ENCODE measurements around the gene PTPRU.

Gene PTPRU

DNA sequence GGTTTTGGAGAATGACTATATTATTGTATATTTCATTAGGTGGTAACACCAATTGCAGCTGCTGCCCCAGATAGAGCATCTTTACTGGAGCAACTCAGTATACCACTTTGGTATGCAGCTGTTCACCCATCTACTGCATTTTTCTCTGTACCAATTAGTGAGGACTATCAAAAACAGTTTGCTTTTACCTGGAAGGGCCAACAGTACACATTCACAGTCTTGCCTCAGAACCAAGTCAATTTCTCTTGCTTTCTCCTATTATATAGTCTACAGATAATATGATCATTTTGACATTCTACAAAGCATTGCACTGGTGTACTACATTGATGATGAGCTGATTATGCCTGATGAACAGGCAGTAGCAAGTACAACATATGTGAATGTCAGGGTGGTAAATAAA is 99.3 kb downstream of the PTPRU start:
- no peak for DNase-seq (ENCODE audit: low read depth in 2 of 2)

DNA sequence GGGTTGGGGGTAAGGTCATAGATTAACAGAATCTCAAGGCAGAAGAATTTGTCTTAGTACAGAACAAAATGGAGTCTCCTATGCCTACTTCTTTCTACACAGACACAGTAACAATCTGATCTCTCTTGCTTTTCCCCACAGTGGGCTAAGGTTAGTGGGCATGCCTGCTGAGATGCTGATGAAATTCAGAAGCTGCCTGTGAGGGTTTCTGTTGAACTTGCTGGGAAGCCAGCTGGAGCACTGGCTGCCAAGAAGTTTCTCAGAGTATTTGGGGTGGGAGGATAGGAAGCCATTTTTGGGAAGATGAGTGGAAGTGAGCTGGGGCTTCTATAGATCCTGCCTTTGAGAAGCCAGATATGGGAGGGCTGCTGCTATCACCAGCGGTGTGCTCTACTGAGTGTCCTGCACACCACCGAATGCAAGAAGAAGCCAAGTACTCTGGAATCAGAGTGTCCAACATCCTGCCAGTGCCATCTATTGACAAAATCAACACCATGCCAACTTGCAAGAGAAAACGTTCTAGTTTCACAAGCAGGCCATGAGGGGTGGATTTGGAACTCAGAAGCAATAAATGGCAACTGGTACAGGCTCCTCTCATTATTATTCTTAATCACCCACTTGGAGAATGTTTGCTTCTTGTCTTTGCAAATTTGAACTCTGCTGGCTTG is 102.7 kb downstream of the PTPRU start:
- no peak for DNase-seq (ENCODE audit: low read depth in 2 of 2)

DNA sequence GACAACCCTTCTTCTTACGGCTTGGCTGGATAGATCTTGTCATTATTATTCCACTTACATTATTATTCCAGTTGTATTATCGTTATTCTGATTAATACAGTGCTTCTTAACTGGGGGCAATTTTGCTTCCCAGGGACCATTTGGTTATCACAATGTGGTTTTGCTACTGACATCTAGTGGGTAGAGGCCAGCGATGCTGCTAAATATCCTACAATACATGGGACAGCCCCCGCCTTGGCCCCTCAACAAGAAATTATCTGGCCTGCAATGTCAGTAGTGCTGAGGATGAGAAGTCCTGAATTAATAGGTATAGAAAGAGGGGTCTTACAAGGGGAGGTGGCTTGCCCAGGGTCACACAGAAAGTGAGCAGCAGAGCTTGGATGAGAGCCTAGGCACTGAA is 105.6 kb downstream of the PTPRU start:
- no peak for DNase-seq (ENCODE audit: low read depth in 2 of 2)

DNA sequence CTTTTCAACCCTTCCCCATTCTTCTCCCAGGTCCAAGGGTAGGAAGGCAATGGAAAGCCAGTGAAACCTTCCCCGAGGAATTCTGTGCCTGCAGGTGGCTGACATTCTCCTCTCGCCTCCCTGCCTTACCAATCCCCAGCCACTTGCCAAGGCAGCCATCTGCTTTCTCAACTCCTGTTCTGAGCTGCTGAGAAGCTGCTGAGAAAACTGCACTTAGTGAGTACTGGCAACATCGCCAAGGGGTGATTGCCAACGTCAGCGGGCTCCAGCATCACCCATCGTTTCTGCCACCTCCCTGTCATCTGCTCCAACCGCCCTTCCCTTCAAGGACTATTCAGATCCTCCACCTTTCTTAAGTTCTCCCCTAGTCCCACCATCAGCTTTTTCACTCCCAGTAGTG is 106.0 kb downstream of the PTPRU start:
- no peak for DNase-seq (ENCODE audit: low read depth in 2 of 2)

DNA sequence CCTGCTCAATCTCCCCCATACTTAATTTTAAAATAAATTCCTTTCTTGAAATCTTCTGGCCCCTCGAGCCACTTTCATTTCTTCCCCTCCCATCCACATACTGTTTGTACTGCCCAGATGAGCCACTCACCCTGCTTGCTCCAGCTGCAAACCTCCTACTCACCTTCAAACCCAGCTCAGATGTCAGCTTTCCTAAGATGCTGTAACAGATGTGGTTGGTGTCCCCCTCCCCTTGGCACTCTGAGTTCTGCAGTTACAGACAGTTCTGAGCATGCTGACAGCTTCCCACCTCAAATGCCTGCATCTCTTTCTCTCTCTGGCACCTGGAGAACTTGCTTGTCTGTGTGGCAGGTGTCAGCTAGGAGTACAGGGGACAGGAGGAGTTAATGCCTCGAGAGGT is 106.7 kb downstream of the PTPRU start:
- no peak for DNase-seq (ENCODE audit: low read depth in 2 of 2)

DNA sequence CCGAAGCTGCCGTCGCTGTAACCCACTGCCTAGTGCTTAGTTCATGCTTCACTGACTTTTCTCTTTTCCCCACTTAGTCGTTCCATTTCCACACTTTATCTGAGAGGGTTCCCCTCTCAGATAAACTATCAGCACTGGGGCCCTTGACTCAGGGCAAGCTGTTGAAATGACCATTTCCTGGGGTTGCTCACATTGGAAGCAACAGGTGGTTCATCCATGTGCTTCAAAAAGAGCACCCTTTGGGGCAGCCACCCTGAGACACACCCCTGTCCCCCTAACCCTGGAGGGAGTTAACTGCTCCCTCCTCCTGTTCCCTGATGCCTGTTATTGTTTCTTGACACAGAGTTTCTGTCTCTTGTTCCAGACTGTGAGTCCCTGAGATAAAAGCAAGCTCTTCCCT is 107.2 kb downstream of the PTPRU start:
- no peak for DNase-seq (ENCODE audit: low read depth in 2 of 2)

DNA sequence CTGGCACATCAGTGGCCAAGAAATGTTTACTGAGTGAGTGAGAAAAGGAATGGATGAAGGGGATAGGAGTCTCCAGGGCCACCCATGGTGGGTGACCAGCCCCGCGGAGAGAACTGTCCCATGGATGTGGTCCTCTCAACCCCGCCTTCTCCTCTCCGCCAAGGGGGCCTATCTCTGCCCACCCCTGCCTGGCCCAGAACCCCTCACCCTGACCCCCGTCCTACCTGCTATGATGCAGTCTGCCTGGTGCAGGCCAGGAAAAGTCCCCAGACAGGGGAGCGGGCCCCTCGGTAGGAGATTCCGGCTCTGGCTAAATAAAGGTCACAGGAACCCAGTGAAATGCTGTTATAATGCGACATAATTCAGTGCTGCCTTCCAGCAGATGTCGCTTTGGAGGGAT is 107.6 kb downstream of the PTPRU start:
- DNase-seq (ENCODE audit: low read depth in 2 of 2), result no peak

DNA sequence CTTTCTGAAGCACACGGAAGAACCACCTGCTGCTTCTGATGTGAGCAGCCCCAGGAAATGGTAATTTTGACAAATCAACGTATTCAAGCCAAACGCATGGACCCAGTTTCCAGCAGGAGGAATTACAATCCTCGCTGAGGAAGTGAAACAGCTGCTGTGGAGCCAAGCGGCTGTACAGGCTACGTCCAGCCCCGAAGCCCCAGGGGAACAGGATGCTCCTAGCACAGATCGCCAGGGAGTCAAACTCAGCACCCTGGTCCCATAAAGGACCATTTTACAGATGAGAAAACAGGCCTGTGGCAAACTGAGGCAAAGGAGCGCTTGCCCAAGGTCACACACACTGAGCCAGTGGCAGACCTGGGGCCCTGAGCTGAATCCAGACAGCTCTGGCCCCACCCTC is 108.0 kb downstream of the PTPRU start:
- DNase-seq (ENCODE audit: low read depth in 2 of 2), result no peak

DNA sequence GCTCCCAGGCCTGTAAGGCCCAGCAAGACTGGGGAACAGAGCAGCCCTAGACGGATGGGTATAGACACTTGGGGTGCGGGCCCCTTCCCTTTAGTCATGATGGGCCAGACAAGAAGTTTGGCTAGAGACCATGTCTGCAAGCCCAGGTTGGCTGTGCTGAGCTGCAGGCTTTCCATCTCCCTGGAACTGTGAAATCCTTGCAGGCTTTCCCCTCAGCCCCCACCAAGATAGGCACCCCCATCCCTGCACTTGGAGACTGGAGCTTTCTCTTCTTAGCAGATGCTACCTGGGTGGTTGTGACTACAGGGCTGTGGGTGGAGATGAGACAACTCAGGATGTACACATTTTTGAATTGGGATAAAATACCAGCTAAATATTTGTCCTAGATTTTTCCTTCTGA is 110.3 kb downstream of the PTPRU start:
- no peak for DNase-seq (ENCODE audit: low read depth in 2 of 2)

DNA sequence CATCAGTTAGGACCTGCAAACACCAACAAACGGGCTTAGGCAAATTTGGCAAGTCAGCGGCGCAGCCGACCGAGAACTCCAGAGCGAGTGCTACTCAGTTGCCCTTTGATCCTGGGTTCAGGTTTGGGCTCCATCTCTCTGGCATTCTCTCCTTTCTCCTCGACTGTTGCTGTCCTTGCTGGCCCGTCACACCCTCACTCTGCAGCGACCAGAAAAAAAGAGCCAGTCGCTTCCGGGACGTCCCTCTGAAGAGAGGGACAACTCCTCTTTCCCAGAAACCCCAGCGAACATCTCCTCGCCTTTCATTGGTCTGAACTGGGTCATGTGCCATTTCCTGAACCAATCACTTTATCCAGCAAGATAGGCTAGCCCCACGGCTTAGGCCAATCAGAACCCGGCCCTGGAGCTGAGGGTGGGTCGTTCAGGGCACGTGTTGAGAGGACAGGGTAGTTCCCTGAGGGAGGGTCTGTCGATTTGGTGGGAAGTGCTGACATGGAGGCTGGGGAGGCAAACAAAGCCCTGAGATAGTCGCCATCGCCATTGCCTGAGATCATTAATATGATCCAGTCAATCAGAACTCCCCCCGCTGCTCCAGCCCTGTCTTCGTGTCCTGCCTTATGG is 113.7 kb downstream of the PTPRU start:
- DNase-seq (ENCODE audit: low read depth in 2 of 2), result no peak

DNA sequence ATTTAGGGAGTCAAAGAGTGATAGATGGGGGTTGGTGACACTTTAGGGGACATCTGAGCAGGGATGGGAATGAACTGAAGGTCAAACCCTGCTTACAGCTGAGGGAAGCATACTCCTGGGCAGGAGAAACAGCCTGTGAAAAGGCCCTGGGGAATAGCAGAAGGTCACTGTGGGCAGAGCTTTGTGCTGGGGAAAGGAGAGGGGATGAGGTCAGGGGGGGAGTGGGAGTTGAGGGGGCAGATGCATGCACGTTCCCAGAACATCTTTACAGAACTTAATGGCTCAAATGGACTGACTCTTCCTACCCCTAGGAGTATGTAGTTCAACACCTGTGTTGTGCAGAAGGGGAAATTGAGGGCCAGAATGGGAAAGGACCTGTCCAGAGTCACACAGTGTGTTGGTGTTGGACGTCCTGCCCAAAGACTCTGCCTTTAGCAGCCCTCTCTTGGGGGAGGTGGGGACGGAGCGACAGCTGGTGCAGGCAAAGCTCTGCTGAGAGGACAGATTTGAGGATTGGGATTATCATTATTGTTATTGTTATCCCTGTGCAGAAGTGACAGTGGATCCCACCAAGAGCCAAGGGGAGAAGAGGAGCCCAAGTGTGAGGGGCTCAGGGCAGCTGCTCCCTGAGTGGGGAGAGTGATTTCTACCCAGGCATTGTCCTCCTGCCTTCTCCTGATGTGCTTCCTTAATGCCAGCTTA is 116.5 kb downstream of the PTPRU start:
- DNase-seq (ENCODE audit: low read depth in 2 of 2), result no peak

DNA sequence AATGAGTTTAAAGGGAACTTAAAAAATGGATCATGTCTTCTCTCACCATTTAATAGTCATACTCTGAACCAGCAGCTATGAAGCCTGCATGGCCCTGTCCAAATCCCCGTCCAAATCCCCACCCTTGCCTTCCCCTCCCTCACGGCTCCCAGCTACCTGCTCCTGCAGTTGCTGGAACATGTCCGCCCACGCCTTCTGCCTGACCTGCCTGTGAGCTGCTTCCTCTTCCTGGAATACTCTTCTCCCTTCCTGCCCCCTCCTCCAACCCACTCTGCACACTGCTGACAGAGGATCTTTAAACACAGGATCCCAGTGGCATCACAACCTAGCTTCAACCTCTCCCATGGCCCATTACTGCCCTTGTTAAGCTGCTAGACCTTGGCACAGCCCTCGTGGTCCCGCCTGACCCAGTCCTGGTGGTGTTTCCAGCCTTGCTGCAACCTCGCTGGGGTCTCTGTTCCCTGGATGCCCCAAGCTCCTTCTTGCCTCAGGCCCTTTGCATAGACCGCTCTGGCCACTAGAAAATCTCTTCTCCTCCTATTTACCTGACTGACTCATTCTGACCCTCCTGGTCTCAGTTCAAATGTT is 118.3 kb downstream of the PTPRU start:
- DNase-seq (ENCODE audit: low read depth in 2 of 2), result no peak

DNA sequence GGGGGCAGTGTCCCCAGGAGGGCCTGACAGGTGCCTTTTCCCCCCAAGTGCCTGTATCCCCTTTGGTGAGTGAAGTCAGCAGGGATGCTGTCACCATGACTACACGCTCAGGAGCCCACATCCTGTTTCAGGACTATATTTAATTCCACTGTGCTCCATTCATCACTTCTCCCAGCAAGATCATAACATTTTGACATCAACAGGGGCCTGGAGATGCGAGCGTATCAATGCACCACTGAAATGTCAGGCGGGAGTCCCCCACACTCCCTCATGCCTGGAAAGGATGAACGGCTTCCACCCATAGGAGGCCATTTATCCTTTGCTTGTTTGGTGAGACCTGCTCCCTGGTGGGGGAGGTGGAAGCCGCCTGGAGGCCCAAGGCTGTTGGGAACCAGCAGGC is 119.1 kb downstream of the PTPRU start:
- no peak for DNase-seq (ENCODE audit: low read depth in 2 of 2)

DNA sequence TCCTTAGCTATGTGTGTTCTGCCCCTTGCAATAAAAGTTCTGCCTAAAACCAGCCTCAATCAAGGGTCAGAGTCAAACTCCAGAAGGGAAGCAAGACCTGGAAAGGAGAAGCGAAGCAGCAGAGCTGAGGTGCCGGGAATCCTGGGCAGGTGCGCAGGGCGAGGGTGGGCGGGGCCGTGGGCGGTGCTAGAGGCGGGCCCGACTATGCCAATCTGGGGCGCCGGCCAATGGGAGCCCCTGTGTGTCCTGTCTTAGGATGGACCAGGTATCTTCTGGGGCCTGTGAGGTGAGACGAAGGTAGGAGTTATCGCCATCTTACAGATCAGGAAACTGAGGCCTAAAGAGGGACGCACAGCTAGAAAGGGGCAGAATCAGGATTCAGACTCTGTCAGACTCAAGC is 120.3 kb downstream of the PTPRU start:
- no peak for DNase-seq (ENCODE audit: low read depth in 2 of 2)

DNA sequence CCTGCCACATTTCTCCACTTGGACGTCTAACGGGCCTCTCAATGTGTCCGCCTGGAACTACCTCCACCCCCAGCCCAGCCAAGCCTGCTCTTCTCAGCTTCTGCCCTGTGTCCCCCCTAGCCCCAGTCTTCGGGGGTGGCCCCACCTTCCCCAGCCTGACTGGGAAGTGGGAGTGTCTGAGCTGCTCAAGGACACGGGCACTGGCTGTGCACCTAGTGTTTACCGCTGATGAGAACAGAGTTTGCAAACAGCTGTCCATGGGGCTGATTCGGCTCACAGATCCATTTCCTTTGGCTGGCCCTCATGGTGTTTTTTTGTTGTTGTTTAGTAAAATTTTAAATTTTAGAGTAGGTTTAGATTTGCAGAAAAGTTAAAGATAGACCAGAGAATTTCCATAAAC is 121.1 kb downstream of the PTPRU start:
- DNase-seq (ENCODE audit: low read depth in 2 of 2), result no peak

DNA sequence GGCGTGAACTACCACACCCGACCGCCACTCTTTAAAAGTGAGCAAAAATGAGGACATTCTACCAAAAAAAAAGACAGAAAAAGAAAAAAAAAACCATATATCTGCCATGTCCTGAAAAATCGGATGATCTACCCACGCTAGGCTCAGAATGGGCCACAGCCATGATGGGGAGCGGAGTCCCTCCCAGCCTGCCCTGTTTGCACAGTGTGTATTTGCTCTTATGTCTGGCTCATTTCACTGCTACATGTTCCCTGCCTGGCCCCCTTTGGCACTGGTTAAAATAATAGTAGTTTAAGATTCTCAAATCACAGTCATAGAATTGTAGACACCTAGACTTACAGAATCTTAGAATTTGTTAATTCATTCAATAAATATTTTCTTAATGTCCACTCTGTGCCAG is 121.9 kb downstream of the PTPRU start:
- DNase-seq (ENCODE audit: low read depth in 2 of 2), result no peak

DNA sequence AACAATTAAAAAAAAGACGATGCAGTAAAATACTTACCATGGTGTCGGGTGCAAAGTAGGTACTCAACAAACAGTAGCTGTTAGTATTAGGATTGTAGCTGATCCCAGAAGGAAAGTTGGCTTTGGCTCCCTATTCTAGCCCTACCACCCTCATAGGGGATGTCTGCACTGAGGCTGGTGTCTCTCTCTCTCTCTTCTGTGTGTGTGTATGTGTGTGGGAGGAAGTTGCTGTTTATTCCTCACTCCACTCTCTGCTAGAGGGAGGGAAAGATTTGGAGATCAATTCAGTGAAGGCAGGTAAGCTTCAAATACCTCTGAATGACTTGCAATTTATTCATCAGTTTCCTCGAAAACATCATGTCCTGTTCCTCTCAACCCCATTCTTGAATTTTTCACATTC is 124.4 kb downstream of the PTPRU start:
- no peak for DNase-seq (ENCODE audit: low read depth in 2 of 2)

DNA sequence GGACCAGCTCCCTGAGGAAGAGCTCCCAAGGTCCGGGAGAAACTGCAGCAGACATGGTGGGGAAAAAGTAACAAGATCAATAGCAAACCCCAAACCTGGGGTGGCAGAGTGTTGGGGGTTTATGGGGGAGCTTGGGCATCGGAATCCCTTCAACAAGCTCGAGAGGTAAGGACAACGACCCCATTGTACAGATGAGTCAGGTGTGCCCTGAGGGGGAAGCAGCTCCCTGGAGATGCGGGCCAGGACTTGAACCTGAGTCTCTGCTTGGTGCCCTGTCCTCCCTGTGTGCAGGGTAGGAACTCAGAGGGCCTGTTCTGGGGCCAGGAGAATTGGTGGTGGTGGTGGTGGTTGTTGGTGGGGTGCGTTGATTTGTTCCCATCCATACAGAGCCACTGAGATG is 125.4 kb downstream of the PTPRU start:
- no peak for DNase-seq (ENCODE audit: low read depth in 2 of 2)

DNA sequence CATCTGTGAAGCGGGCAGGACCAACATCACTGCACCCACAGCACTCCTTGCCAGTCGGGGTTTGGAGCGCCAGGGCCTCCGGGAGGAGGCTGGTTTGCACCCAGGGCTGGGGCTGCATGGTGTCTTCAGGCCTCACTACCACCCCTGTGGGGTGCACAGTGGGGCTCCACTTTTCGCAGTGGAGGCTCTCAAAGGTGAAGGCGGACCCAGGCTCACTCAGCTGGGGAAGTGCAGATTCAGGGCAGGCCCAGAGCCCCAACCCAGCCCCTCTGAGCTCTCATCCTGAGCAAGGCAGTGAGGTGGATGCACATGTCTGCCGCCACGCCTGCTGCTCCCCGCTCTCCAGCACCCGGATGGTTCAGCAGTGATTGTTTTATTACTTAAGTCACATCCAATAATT is 125.8 kb downstream of the PTPRU start:
- DNase-seq (ENCODE audit: low read depth in 2 of 2), result no peak

DNA sequence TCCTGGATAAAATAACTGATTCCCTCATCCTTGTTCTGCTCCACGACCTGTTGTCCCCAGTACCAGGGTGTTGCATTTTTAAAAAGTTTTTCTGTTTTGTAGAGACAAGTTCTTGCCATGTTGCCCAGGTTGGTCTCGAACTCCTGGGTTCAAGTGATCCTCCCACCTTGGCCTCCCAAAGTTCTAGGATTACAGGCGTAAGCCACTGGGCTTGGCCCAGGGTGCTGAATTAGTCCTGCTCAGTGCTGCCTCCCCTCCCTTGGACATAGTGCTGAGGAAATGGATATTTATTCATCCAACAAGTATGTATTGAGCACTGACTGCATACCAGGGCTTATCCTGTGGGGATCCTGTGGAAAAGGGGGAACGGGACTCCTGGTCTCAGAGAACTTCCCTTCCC is 126.4 kb downstream of the PTPRU start:
- DNase-seq (ENCODE audit: low read depth in 2 of 2), result no peak

DNA sequence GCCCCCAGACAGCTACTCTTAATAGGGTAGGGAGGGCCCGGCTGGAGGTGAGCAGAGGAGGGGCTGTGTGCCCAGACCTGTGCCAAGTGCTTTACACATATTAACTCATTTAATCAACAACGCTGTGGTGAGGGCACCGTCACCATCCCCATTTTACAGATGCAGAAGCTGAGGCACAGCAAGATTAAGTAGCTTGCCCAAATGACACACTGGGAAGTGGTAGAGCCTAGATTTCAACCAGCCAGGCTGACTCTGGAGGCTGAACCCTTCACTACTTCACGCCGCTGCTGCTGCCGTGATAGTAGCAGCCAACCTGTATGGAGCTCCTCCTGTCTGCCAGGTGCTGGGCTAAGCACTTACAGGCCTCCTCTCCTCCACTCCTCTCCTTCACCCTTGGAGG is 127.2 kb downstream of the PTPRU start:
- DNase-seq (ENCODE audit: low read depth in 2 of 2), result no peak

DNA sequence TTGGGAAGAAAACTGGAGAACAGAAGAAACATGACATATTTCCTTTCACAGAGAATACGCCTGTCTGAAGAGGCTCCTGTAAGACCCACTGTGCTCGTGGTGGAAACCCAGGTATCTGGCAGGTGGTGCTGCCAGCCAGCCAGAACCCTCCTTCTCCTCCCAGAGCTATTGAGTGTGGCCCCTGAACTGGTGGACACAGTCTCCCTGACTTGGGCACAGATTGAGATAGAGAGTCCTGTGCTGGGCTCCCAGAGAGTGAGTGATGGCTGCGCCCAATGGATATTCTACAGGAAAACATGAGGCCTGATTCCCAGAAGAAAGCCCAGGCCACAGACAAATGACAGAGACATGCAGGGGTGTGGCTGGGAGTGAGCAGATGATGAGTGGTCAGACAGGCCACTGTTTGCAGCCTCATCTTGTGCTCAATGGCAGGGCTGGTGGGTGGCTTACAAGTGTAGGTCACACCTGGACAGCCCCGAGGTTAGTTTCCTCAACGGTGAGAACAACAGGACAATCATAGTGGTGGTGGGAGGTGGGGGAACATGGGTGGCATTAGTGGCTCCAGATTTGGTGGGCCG is 127.9 kb downstream of the PTPRU start:
- no peak for DNase-seq (ENCODE audit: low read depth in 2 of 2)
